A549 (cell line): ENCODE measurements around the gene FGF14. TPM values are rescaled to one million over a fixed set of nuclear protein-coding genes. Genes with fewer than 3 reads are reported as not detected.

Experiments used
- ATAC-seq, 2 experiments: fragments of 200-7000 bp in 1 of 2; fragments of >200 bp in 1 of 2; cut with Nextera tagmentation in 1 of 2; cut with Tn5 transposase in 1 of 2; 3 replicates each; pipeline versions ENCODE4 v1.8.0 to v1.9.1; 2018 to 2020; ENCODE audit warnings: mild to moderate bottlenecking in 1 of 2, moderate library complexity in 1 of 2
- CTCF ChIA-PET: fragments of 300-600 bp; sonication (Branson Sonifier 250); formaldehyde crosslinking; extraction: SDS; loops from one replicate; lab custom pipeline; 2021; ENCODE audit warnings: antibody characterized with exemption, inconsistent platforms; lab: Yijun Ruan, JAX
- POLR2A ChIA-PET: fragments of 350-600 bp; formaldehyde crosslinking; extraction: SDS; loops from one replicate; lab custom pipeline; 2021; ENCODE audit warnings: antibody characterized with exemption, inconsistent platforms; lab: Yijun Ruan, JAX
- DNase-seq, 2 experiments: peaks; one replicate each; pipeline versions ENCODE4 v3.0.0 to v3.0.0-alpha.2; 2011 to 2016; ENCODE audit warnings: low read depth in 1 of 2, low spot score in 1 of 2
- FAIRE-seq: peaks from 2 replicates; lab custom pipeline; 2011; peaks lifted over from hg19 to GRCh38; lab: Jason Lieb, UNC
- H3K27ac ChIP-seq, 2 experiments: fragments of >200 bp; sonication (Bioruptor Twin); formaldehyde crosslinking; 3 replicates each; pipeline ENCODE4 v1.5.1; 2016 to 2017
- H3K4me1 ChIP-seq: fragments of >200 bp; sonication (Bioruptor Twin); formaldehyde crosslinking; 3 replicates; pipeline ENCODE4 v1.6.1; 2016
- H3K4me2 ChIP-seq: fragments of >200 bp; sonication (Bioruptor Twin); formaldehyde crosslinking; 3 replicates; pipeline ENCODE4 v1.6.1; 2016
- H3K4me3 ChIP-seq: fragments of >200 bp; sonication (Bioruptor Twin); formaldehyde crosslinking; 3 replicates; pipeline ENCODE4 v1.5.1; 2016
- H3K9me3 ChIP-seq: fragments of >200 bp; sonication (Bioruptor Twin); formaldehyde crosslinking; 3 replicates; pipeline ENCODE4 v1.6.1; 2016
- CBX8 ChIP-seq: fragments of 200-600 bp; sonication (generic); IDR thresholded peaks from 2 replicates; pipeline ENCODE4 v1.6.1; 2016
- CHD4 ChIP-seq: fragments of 200-600 bp; sonication (generic); IDR thresholded peaks from 2 replicates; pipeline ENCODE4 v1.6.1; 2016; ENCODE audit warnings: antibody characterized with exemption, mild to moderate bottlenecking, borderline replicate concordance
- CTCF ChIP-seq: fragments of >200 bp; sonication (Bioruptor Twin); formaldehyde crosslinking; IDR thresholded peaks from 3 replicates; pipeline ENCODE4 v1.5.1; 2016
- EHMT2 ChIP-seq: fragments of 200-600 bp; sonication (generic); IDR thresholded peaks from 2 replicates; pipeline ENCODE4 v1.6.1; 2016; ENCODE audit warnings: antibody characterized with exemption, low read depth, mild to moderate bottlenecking, moderate library complexity
- FOSL2 ChIP-seq, 2 experiments: fragments of 450-650 bp in 1 of 2; fragments of >200 bp in 1 of 2; sonication (Bioruptor Twin) in 1 of 2; formaldehyde crosslinking; IDR thresholded peaks; 2 replicates each; pipeline versions ENCODE4 v1.5.0 to v1.6.1; 2016 to 2020; ENCODE audit warnings: mild to moderate bottlenecking in 1 of 2, moderate library complexity in 1 of 2
- GATA3 ChIP-seq: IDR thresholded peaks from 2 replicates; pipeline ENCODE4 v1.6.1; 2012; ENCODE audit warnings: borderline replicate concordance
- HDAC2 ChIP-seq: fragments of 200-600 bp; sonication (generic); IDR thresholded peaks from 2 replicates; pipeline ENCODE4 v1.6.1; 2016
- HOXA7 ChIP-seq: fragments of 250-450 bp; sonication (Bioruptor Pico); IDR thresholded peaks from 2 replicates; pipeline ENCODE4 v1.5.0; 2020; ENCODE audit warnings: mild to moderate bottlenecking, moderate library complexity
- HOXB13 ChIP-seq: fragments of 250-450 bp; sonication (Bioruptor Pico); IDR thresholded peaks from 2 replicates; pipeline ENCODE4 v1.5.0; 2020; ENCODE audit warnings: low read depth, mild to moderate bottlenecking, moderate library complexity
- KDM1A ChIP-seq: fragments of 200-600 bp; sonication (generic); IDR thresholded peaks from 2 replicates; pipeline ENCODE4 v1.6.1; 2016; ENCODE audit warnings: low read depth, mild to moderate bottlenecking
- MAZ ChIP-seq: fragments of 150-350 bp; IDR thresholded peaks from 2 replicates; pipeline ENCODE4 v1.6.1; 2014; ENCODE audit warnings: antibody characterized with exemption, low read depth, low read length, borderline replicate concordance
- PHF8 ChIP-seq: fragments of 200-600 bp; sonication (generic); IDR thresholded peaks from 2 replicates; pipeline ENCODE4 v1.6.1; 2016; ENCODE audit warnings: low read depth, mild to moderate bottlenecking, antibody characterized with exemption, moderate library complexity, borderline replicate concordance
- RARB ChIP-seq: fragments of 250-450 bp; sonication (Bioruptor Pico); IDR thresholded peaks from 2 replicates; pipeline ENCODE4 v1.8.0; 2021; ENCODE audit warnings: mild to moderate bottlenecking, moderate library complexity
- SREBF2 ChIP-seq: fragments of 450-650 bp; IDR thresholded peaks from 2 replicates; pipeline ENCODE4 v1.6.1; 2014; ENCODE audit warnings: mild to moderate bottlenecking, moderate library complexity
- ZC3H11A ChIP-seq: fragments of 450-650 bp; IDR thresholded peaks from 2 replicates; pipeline ENCODE4 v1.6.1; 2014; ENCODE audit warnings: antibody characterized with exemption, mild to moderate bottlenecking
- ZFP36 ChIP-seq: fragments of 450-650 bp; IDR thresholded peaks from 2 replicates; pipeline ENCODE4 v1.6.1; 2014; ENCODE audit warnings: borderline replicate concordance; ENCODE audit not compliant: partially characterized antibody
- ZNF302 ChIP-seq: fragments of 250-450 bp; sonication (Bioruptor Pico); IDR thresholded peaks from 2 replicates; pipeline ENCODE4 v1.9.0; 2021; ENCODE audit warnings: inconsistent platforms, mild to moderate bottlenecking, moderate library complexity
- ZSCAN20 ChIP-seq: fragments of 250-450 bp; sonication (Bioruptor Pico); IDR thresholded peaks from 2 replicates; pipeline ENCODE4 v1.8.0; 2022; ENCODE audit warnings: mild to moderate bottlenecking, moderate library complexity
- WGBS: methylation state at CpG from one replicate; pipeline ENCODE4 v1.1.6; 2017; ENCODE audit errors: missing lambda C conversion rate; 5-methylcytosine and 5-hydroxymethylcytosine counted together
- polyA plus RNA-seq, 4 experiments: library from polyadenylated mRNA; depleted of rRNA in 3 of 4; stranded (reverse); fragments of >200 nt; fragmentation: RNase III in 1 of 4; extraction: RNeasy Plus Mini Kit Qiagen cat#74134 plus additional on column Dnase treatment in 1 of 4; gene quantifications; 2 replicates in 3 of 4; 3 replicates in 1 of 4; pipeline ENCODE4 v1.2.3, GENCODE V29; 2011 to 2017
- TF ChIP-seq, protein P1 (sequence below): fragments of 200-600 bp; sonication (generic); IDR thresholded peaks from 2 replicates; pipeline ENCODE4 v1.6.1; 2016; ENCODE audit warnings: antibody characterized with exemption, mild to moderate bottlenecking, moderate library complexity
- TF ChIP-seq, protein P2 (sequence below): fragments of 150-350 bp; IDR thresholded peaks from 2 replicates; pipeline ENCODE4 v1.6.1; 2014; ENCODE audit warnings: low read depth, mild to moderate bottlenecking, low read length
- TF ChIP-seq, protein P3 (sequence below): IDR thresholded peaks from 2 replicates; pipeline ENCODE4 v1.6.1; 2012
- TF ChIP-seq, protein P4 (sequence below): fragments of 450-650 bp; IDR thresholded peaks from 2 replicates; pipeline ENCODE4 v1.6.1; 2014; ENCODE audit warnings: antibody characterized with exemption

FGF14 gene
- polyA plus RNA-seq, 2 of the 4 experiments (the other 2 are of a cell fraction): not detected

GRCh38 chr13:102440259-102440936 is 38.5 kb upstream of the FGF14 start:
- ATAC-seq (no peak), DNase-seq (no peak), FAIRE-seq (no peak)
- 7% methylated on average over 2 of the region's 2 CpGs for WGBS
- TF ChIP-seq KDM1A: no peak
- no peak for TF ChIP-seq HOXB13 (CRISPR knock-in tag)
- TF ChIP-seq ZFP36: no peak
- TF ChIP-seq SREBF2: no peak
- TF ChIP-seq GATA3: no peak
- no peak for TF ChIP-seq ZC3H11A
- TF ChIP-seq, protein P1, sequence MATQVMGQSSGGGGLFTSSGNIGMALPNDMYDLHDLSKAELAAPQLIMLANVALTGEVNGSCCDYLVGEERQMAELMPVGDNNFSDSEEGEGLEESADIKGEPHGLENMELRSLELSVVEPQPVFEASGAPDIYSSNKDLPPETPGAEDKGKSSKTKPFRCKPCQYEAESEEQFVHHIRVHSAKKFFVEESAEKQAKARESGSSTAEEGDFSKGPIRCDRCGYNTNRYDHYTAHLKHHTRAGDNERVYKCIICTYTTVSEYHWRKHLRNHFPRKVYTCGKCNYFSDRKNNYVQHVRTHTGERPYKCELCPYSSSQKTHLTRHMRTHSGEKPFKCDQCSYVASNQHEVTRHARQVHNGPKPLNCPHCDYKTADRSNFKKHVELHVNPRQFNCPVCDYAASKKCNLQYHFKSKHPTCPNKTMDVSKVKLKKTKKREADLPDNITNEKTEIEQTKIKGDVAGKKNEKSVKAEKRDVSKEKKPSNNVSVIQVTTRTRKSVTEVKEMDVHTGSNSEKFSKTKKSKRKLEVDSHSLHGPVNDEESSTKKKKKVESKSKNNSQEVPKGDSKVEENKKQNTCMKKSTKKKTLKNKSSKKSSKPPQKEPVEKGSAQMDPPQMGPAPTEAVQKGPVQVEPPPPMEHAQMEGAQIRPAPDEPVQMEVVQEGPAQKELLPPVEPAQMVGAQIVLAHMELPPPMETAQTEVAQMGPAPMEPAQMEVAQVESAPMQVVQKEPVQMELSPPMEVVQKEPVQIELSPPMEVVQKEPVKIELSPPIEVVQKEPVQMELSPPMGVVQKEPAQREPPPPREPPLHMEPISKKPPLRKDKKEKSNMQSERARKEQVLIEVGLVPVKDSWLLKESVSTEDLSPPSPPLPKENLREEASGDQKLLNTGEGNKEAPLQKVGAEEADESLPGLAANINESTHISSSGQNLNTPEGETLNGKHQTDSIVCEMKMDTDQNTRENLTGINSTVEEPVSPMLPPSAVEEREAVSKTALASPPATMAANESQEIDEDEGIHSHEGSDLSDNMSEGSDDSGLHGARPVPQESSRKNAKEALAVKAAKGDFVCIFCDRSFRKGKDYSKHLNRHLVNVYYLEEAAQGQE: no peak
- TF ChIP-seq, protein P2, sequence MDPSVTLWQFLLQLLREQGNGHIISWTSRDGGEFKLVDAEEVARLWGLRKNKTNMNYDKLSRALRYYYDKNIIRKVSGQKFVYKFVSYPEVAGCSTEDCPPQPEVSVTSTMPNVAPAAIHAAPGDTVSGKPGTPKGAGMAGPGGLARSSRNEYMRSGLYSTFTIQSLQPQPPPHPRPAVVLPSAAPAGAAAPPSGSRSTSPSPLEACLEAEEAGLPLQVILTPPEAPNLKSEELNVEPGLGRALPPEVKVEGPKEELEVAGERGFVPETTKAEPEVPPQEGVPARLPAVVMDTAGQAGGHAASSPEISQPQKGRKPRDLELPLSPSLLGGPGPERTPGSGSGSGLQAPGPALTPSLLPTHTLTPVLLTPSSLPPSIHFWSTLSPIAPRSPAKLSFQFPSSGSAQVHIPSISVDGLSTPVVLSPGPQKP: no peak
- no peak for TF ChIP-seq MAZ
- TF ChIP-seq, protein P3, sequence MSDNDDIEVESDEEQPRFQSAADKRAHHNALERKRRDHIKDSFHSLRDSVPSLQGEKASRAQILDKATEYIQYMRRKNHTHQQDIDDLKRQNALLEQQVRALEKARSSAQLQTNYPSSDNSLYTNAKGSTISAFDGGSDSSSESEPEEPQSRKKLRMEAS: no peak
- no peak for TF ChIP-seq CHD4
- no peak for TF ChIP-seq ZSCAN20 (CRISPR knock-in tag)
- no peak for TF ChIP-seq PHF8
- no peaks in the 10 kb centered on the region for H3K4me1 ChIP-seq
- H3K4me2 ChIP-seq: 0 out of 3 replicates have a peak overlapping the region, but pooled peaks have one; percentile 12
- H3K27ac ChIP-seq: no peak overlapping the region; a peak in 1 of 6 replicates
- POLR2A ChIA-PET: no interaction called here
- CTCF ChIA-PET: interaction anchor here (0.6 kb wide), 1 partner anchor 1415 kb away, joined by 3 read pairs; no protein-coding TSS in a partner anchor
- H3K9me3 ChIP-seq: no peaks in the 10 kb centered on the region
- no peak overlapping the region for H3K4me3 ChIP-seq

GRCh38 chr13:102422690-102423089 is 20.8 kb upstream of the FGF14 start:
- WGBS: 5% methylated on average over 2 of the region's 2 CpGs
- Histone ChIP-seq H3K4me3 (no peak overlapping the region), H3K4me1 (no peaks in the 10 kb centered on the region), H3K9me3 (no peaks in the 10 kb centered on the region; the same call in 2 of the 3 replicates), H3K27ac (no peak overlapping the region), H3K4me2 (no peak overlapping the region)
- DNase-seq (no peak), ATAC-seq (no peak), FAIRE-seq (no peak)
- POLR2A ChIA-PET: no interaction called here
- TF ChIP-seq FOSL2 (IDR thresholded peaks at IDR 0.05): no peak
- TF ChIP-seq FOSL2 (CRISPR knock-in tag; IDR thresholded peaks at IDR 0.05): no peak
- TF ChIP-seq HOXA7 (CRISPR knock-in tag): no peak
- CTCF ChIA-PET: no interaction called here

DNA sequence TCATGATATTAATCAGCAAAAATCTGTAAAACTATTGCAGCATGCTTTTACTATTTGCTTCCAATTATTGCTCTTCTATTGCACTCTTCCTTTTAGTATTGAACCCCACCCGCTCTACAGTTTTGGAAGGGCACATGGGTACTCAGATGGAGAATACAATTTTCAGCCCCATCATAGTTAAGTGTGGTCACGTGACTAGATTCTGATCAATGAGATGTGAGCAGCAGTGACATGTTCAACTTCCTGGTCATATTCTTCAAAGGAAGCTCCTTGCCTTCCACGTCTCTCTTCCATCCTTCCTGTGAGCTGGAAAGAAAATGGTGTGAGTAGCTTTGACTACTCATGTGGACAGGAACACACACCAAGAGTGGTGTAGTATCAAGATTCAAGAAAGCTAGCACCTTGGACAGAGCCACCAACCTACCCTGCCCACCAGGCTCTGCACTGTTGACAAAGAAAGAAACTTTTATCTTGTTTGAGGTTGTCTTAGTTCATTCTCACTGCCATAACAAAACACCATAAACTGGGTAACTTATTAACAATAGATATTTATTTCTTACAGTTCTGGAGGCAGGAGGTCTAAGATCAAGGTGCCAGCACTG is 3.8 kb upstream of the FGF14 start:
- ChIA-PET CTCF (no interaction called here), POLR2A (no interaction called here)
- H3K9me3 ChIP-seq: no peaks in the 10 kb centered on the region
- no peak for DNase-seq
- no peak overlapping the region for H3K4me2 ChIP-seq
- 13% methylated on average over 3 of the region's 3 CpGs for WGBS
- ATAC-seq: no peak
- peaks cover 9% of the 10 kb centered on the region; the same call in 2 of the 3 replicates for H3K4me1 ChIP-seq
- H3K27ac ChIP-seq: no peak overlapping the region
- no peak overlapping the region for H3K4me3 ChIP-seq
- FAIRE-seq: no peak
- TF ChIP-seq ZNF302 (CRISPR knock-in tag) (no peak), CTCF (no peak), EHMT2 (no peak), CBX8 (no peak), RARB (CRISPR knock-in tag) (no peak), HDAC2 (no peak)
- TF ChIP-seq, protein P4, sequence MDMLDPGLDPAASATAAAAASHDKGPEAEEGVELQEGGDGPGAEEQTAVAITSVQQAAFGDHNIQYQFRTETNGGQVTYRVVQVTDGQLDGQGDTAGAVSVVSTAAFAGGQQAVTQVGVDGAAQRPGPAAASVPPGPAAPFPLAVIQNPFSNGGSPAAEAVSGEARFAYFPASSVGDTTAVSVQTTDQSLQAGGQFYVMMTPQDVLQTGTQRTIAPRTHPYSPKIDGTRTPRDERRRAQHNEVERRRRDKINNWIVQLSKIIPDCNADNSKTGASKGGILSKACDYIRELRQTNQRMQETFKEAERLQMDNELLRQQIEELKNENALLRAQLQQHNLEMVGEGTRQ: 0 out of 2 replicates have a peak, but pooled peaks have one; percentile 15
